Peyer's patch (tissue), 4 donors: ENCODE data around the gene SEPTIN7. TPM values are rescaled to one million over a fixed set of nuclear protein-coding genes. Genes with fewer than 3 reads are reported as not detected.

Experiments
- DNase-seq, 3 donors: peaks; one replicate each; pipeline ENCODE4 v3.0.0-alpha.2; 2017 to 2019
- H3K27ac ChIP-seq, 4 donors: fragments of 200-600 bp; sonication (generic); one replicate each; pipeline ENCODE4 v1.5.1; 2016 to 2019
- H3K27me3 ChIP-seq, 2 donors: fragments of 200-600 bp; sonication (generic); one replicate each; pipeline ENCODE4 v1.5.1; 2019
- H3K36me3 ChIP-seq, 3 donors: fragments of 200-600 bp; sonication (generic); one replicate each; pipeline ENCODE4 v1.5.1; 2016 to 2019
- H3K4me1 ChIP-seq, 4 donors: fragments of 200-600 bp; sonication (generic); one replicate each; pipeline ENCODE4 v1.5.1; 2016 to 2019
- H3K4me3 ChIP-seq, 4 donors: fragments of 200-600 bp; sonication (generic); 1 replicate in 3 of 4; 2 replicates in 1 of 4; pipeline ENCODE4 v1.5.1; 2016 to 2019; ENCODE audit warnings: mild to moderate bottlenecking in 1 of 4
- H3K9me3 ChIP-seq, 4 donors: fragments of 200-600 bp; sonication (generic); one replicate each; pipeline ENCODE4 v1.5.1; 2016 to 2019; ENCODE audit warnings: mild to moderate bottlenecking in 1 of 4
- CTCF ChIP-seq, 6 experiments: fragments of 450-650 bp in 4 of 6; fragments of 200-600 bp in 2 of 6; sonication (generic) in 1 of 6; IDR thresholded peaks; one replicate each; pipeline ENCODE4 v1.5.1; 2017 to 2019; ENCODE audit warnings: antibody characterized with exemption in 6 of 6, mild to moderate bottlenecking in 3 of 6, moderate library complexity in 1 of 6
- POLR2A ChIP-seq, 2 donors: fragments of 450-650 bp; IDR thresholded peaks; one replicate each; pipeline ENCODE4 v1.5.1; 2017; ENCODE audit warnings: antibody characterized with exemption in 2 of 2, mild to moderate bottlenecking in 2 of 2, moderate library complexity in 2 of 2
- total RNA-seq, 4 donors: library from RNA; depleted of rRNA; stranded (reverse); fragments of >200 nt; gene quantifications; one replicate each; pipeline ENCODE4 v1.1.0, GENCODE V29; 2016

The SEPTIN7 gene
- total RNA-seq, 4 donors from 2014 or later = 47.0 to 163 (median 70.7) TPM

DNA sequence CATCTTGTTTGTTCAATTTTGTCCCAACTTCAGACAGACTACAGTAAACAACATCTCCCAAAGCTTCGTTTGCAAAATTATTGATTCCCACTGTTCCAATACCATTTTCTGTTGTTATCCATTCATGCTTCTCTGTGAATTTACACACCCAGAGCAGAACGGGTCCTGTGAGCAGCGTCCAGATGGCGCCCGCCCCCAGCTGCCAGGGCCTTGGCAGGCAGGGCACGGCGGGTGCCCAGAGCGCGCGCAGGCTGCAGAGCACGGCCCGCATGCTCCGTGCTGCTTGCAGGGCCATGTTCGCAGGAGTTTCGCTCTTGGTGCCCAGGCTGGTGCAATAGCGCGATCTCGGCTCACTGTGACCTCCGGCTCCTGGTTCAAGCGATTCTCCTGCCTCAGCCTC lies 32.5 kb upstream of the SEPTIN7 start:
- Histone ChIP-seq H3K9me3 (no peaks in the 10 kb centered on the region), H3K4me1 (no peaks in the 10 kb centered on the region), H3K4me3 (no peak overlapping the region), H3K27me3 (no peaks in the 10 kb centered on the region), H3K27ac (no peak overlapping the region), H3K36me3 (no peaks in the 10 kb centered on the region)
- no peak for TF ChIP-seq CTCF (IDR thresholded peaks at IDR 0.05)
- no peak for TF ChIP-seq POLR2A (IDR thresholded peaks at IDR 0.05)
- no peak for DNase-seq

DNA sequence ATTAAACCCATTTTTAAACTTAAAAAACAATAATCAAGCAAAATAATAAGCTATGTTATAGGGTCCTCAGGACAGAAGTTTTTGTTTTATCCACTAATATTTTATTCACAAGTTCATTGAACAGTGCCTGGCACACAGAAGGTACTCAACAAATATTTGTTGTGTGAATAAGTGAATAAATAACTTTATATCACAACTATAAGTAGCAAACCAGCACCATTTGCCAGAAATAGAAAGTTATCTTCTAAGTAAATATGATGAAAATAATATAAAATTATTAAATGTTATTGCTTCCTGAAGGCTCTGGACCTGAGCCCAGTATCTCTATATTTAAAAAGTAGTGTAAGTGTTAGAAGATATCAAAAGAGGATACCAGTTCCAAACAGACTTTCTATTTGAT lies 29.1 kb upstream of the SEPTIN7 start:
- TF ChIP-seq CTCF (IDR thresholded peaks at IDR 0.05) = no peak
- no peak for TF ChIP-seq POLR2A (IDR thresholded peaks at IDR 0.05)
- no peaks in the 10 kb centered on the region for H3K4me1 ChIP-seq
- no peaks in the 10 kb centered on the region for H3K9me3 ChIP-seq
- no peak overlapping the region for H3K4me3 ChIP-seq
- no peak overlapping the region for H3K27ac ChIP-seq
- no peak for DNase-seq
- no peaks in the 10 kb centered on the region for H3K36me3 ChIP-seq
- H3K27me3 ChIP-seq = no peaks in the 10 kb centered on the region

DNA sequence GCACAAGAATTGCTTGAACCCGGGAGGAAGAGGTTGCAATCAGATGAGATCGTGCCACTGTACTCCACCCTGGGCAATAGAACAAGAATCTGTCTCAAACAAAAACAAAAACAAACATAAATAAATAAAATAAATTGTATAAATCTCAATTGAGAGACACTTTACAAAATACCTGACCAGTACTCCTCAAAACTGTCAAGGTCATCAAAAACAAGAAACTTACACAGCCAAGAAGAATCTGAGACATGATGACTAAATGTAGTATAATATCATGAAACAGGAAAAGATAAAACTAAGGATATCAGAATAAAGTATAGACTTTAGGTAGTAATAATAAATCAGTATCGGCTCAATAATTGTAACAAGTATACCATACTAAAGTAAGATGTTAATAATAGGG lies 26.9 kb upstream of the SEPTIN7 start:
- H3K27me3 ChIP-seq = no peaks in the 10 kb centered on the region
- no peaks in the 10 kb centered on the region for H3K36me3 ChIP-seq
- H3K27ac ChIP-seq = no peak overlapping the region
- no peaks in the 10 kb centered on the region for H3K9me3 ChIP-seq
- TF ChIP-seq POLR2A (IDR thresholded peaks at IDR 0.05) = no peak
- no peak for TF ChIP-seq CTCF (IDR thresholded peaks at IDR 0.05)
- no peaks in the 10 kb centered on the region for H3K4me1 ChIP-seq
- no peak for DNase-seq
- H3K4me3 ChIP-seq = no peak overlapping the region

DNA sequence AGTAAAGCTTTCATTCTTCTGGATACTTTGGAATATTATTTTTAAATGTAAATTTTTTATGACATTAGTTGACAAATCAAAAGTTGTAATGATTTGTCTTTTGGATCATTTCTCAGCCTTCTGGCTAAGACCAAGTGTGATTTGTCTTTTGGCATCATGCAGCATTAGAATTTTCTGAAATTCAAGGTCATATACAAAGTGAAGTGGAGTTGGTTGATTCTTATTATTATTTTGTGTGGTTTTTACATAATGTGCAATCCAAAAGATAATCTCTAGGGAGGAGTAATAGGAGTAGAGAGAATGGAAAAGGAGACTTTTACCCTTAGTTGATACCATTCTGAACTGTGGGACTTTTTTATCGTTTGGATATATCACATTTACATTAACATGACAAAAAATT lies 24.2 kb upstream of the SEPTIN7 start:
- Histone ChIP-seq H3K27ac (no peak overlapping the region), H3K36me3 (no peaks in the 10 kb centered on the region), H3K9me3 (no peaks in the 10 kb centered on the region), H3K4me1 (no peaks in the 10 kb centered on the region), H3K27me3 (no peaks in the 10 kb centered on the region), H3K4me3 (no peak overlapping the region)
- no peak for DNase-seq
- TF ChIP-seq POLR2A (IDR thresholded peaks at IDR 0.05) (no peak), CTCF (IDR thresholded peaks at IDR 0.05) (no peak)

GRCh38 chr7:35777121-35777520 lies 23.7 kb upstream of the SEPTIN7 start:
- no peak overlapping the region for H3K4me3 ChIP-seq
- no peak for DNase-seq
- H3K4me1 ChIP-seq = no peaks in the 10 kb centered on the region
- no peak overlapping the region for H3K27ac ChIP-seq
- H3K27me3 ChIP-seq = no peaks in the 10 kb centered on the region
- no peak for TF ChIP-seq CTCF (IDR thresholded peaks at IDR 0.05)
- TF ChIP-seq POLR2A (IDR thresholded peaks at IDR 0.05) = no peak
- H3K9me3 ChIP-seq = no peaks in the 10 kb centered on the region
- H3K36me3 ChIP-seq = no peaks in the 10 kb centered on the region

- H3K4me3 ChIP-seq = no peak overlapping the region
- no peak overlapping the region for H3K27ac ChIP-seq
- H3K27me3 ChIP-seq = no peaks in the 10 kb centered on the region
- TF ChIP-seq CTCF (IDR thresholded peaks at IDR 0.05) = no peak
- no peak for TF ChIP-seq POLR2A (IDR thresholded peaks at IDR 0.05)
- no peaks in the 10 kb centered on the region for H3K9me3 ChIP-seq
- H3K36me3 ChIP-seq = no peaks in the 10 kb centered on the region
- no peak for DNase-seq
- H3K4me1 ChIP-seq = no peaks in the 10 kb centered on the region
Measured at GRCh38 chr7:35780070-35780469, 20.8 kb upstream of the SEPTIN7 start.
